ENCODE data around the gene GREM2.
A peak's percentile ranks its signal among the peaks of the same experiment; 100 is the strongest.

GREM2 gene

DNA sequence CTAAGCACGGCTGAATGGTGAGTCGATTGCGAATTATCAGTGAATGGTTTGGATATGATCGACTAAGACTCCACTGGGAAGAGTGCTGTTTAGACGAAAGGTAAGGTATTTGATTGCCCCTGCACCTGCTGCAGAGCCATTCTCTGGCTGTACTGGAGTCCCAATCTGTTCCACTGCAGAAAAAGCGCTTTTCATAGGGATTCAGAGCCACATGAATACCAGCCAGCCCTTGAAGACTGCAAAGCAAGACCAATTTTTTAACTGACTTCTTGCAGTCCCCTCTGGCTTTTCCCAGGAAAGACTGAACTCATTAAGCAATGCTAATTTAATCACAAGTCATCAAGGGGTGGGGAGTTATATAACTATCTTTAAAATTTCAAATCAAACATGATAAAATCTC, 1.3 kb downstream of the GREM2 start:
- 87 to 90% methylated on average over 6 of the region's 6 CpGs for WGBS, 2 experiments
- H3K27ac ChIP-seq (ENCODE audit: insufficient read depth, low read depth, low read length, poor library complexity, severe bottlenecking): no peak overlapping the region
- H3K4me3 ChIP-seq (ENCODE audit: insufficient read depth, low read depth, low read length): no peak overlapping the region
- peaks cover 4% of the 10 kb centered on the region for H3K4me1 ChIP-seq (ENCODE audit: control insufficient read depth, insufficient read depth, low read length)
- H3K27me3 ChIP-seq (ENCODE audit: control insufficient read depth, insufficient read depth, low read length, poor library complexity, severe bottlenecking): peaks cover 25% of the 10 kb centered on the region
- H3K9me3 ChIP-seq (ENCODE audit: control insufficient read depth, low read length): no peaks in the 10 kb centered on the region
- H3K36me3 ChIP-seq (ENCODE audit: control insufficient read depth, insufficient read depth, low read length): no peaks in the 10 kb centered on the region

- peaks cover 25% of the 10 kb centered on the region for H3K27me3 ChIP-seq (ENCODE audit: control insufficient read depth, insufficient read depth, low read length, poor library complexity, severe bottlenecking)
- 80 to 84% methylated on average over 4 to 6 of the region's 6 CpGs for WGBS, 2 experiments
- H3K27ac ChIP-seq (ENCODE audit: insufficient read depth, low read depth, low read length, poor library complexity, severe bottlenecking): no peak overlapping the region
- H3K36me3 ChIP-seq (ENCODE audit: control insufficient read depth, insufficient read depth, low read length): no peaks in the 10 kb centered on the region
- no peak overlapping the region for H3K4me3 ChIP-seq (ENCODE audit: insufficient read depth, low read depth, low read length)
- H3K9me3 ChIP-seq (ENCODE audit: control insufficient read depth, low read length): no peaks in the 10 kb centered on the region
- peaks cover 4% of the 10 kb centered on the region for H3K4me1 ChIP-seq (ENCODE audit: control insufficient read depth, insufficient read depth, low read length)
Measured at GRCh38 chr1:240609527-240610060, 2.4 kb downstream of the GREM2 start.

- no peak overlapping the region for H3K4me3 ChIP-seq (ENCODE audit: insufficient read depth, low read depth, low read length)
- 21 to 36% methylated on average over 2 of the region's 2 CpGs for WGBS, 2 experiments
- H3K27me3 ChIP-seq (ENCODE audit: control insufficient read depth, insufficient read depth, low read length, poor library complexity, severe bottlenecking): peaks cover 25% of the 10 kb centered on the region
Measured at GRCh38 chr1:240608707-240609106, 3.2 kb downstream of the GREM2 start.

DNA sequence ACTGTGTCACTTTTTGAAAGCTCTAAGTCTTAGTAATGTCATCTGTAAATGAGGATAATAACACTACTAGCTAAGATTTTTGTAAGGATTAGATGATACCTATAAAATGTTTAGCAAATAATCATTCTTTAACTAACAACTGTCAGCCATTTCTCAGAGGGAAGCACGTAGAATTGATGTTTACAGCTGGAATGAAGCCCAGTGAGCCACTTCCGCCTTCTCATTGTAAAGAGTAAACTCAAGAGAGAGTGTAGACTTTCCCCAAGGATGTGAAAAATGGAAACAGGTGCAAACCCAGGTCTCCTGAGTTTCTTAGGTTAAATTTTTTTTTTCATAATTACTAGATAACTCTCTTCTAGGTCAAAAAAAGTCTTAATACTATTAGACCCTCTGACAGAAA, 4.9 kb downstream of the GREM2 start:
- H3K27ac ChIP-seq (ENCODE audit: insufficient read depth, low read depth, low read length, poor library complexity, severe bottlenecking): no peak overlapping the region
- H3K4me1 ChIP-seq (ENCODE audit: control insufficient read depth, insufficient read depth, low read length): no peaks in the 10 kb centered on the region
- no peaks in the 10 kb centered on the region for H3K36me3 ChIP-seq (ENCODE audit: control insufficient read depth, insufficient read depth, low read length)
- 96 to 97% methylated on average over 2 of the region's 2 CpGs for WGBS, 2 experiments
- H3K4me3 ChIP-seq (ENCODE audit: insufficient read depth, low read depth, low read length): no peak overlapping the region
- no peaks in the 10 kb centered on the region for H3K9me3 ChIP-seq (ENCODE audit: control insufficient read depth, low read length)
- H3K27me3 ChIP-seq (ENCODE audit: control insufficient read depth, insufficient read depth, low read length, poor library complexity, severe bottlenecking): peaks cover 20% of the 10 kb centered on the region

More at GRCh38 chr1:240608707-240609106, 3.2 kb downstream of the GREM2 start:
- Histone ChIP-seq H3K36me3 (ENCODE audit: control insufficient read depth, insufficient read depth, low read length) (no peaks in the 10 kb centered on the region), H3K9me3 (ENCODE audit: control insufficient read depth, low read length) (no peaks in the 10 kb centered on the region), H3K27ac (ENCODE audit: insufficient read depth, low read depth, low read length, poor library complexity, severe bottlenecking) (no peak overlapping the region), H3K4me1 (ENCODE audit: control insufficient read depth, insufficient read depth, low read length) (peaks cover 4% of the 10 kb centered on the region)

GRCh38 chr1:240602189-240602588, 9.8 kb downstream of the GREM2 start:
- Histone ChIP-seq H3K27me3 (ENCODE audit: control insufficient read depth, insufficient read depth, low read length, poor library complexity, severe bottlenecking) (no peaks in the 10 kb centered on the region), H3K27ac (ENCODE audit: insufficient read depth, low read depth, low read length, poor library complexity, severe bottlenecking) (no peak overlapping the region), H3K4me3 (ENCODE audit: insufficient read depth, low read depth, low read length) (no peak overlapping the region), H3K36me3 (ENCODE audit: control insufficient read depth, insufficient read depth, low read length) (no peaks in the 10 kb centered on the region), H3K4me1 (ENCODE audit: control insufficient read depth, insufficient read depth, low read length) (peaks cover 7% of the 10 kb centered on the region), H3K9me3 (ENCODE audit: control insufficient read depth, low read length) (no peaks in the 10 kb centered on the region)
- 86 to 91% methylated on average over 2 of the region's 2 CpGs for WGBS, 2 experiments

DNA sequence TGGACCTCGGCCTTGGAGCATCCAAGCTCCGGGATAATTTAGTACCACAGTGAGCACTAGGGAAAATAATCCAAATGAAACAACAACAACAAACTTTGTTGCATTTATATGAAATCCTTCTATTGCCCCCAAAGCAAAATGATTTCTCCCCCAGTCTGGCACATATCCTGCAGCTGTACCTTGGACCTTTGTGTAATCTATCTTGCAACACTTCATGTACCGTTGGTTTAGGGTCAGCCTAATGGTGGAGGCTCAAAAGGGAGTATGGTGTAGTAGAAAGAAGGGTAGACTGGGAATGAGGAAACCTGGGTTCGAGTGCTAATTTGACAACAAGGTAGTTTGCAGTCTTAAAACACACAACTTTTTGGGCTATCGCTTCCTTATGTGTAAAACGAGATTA, 12.1 kb downstream of the GREM2 start:
- no peaks in the 10 kb centered on the region for H3K36me3 ChIP-seq (ENCODE audit: control insufficient read depth, insufficient read depth, low read length)
- H3K4me1 ChIP-seq (ENCODE audit: control insufficient read depth, insufficient read depth, low read length): peaks cover 11% of the 10 kb centered on the region
- H3K27ac ChIP-seq (ENCODE audit: insufficient read depth, low read depth, low read length, poor library complexity, severe bottlenecking): no peak overlapping the region
- no peak overlapping the region for H3K4me3 ChIP-seq (ENCODE audit: insufficient read depth, low read depth, low read length)
- 79 to 85% methylated on average over 6 of the region's 6 CpGs for WGBS, 2 experiments
- no peaks in the 10 kb centered on the region for H3K27me3 ChIP-seq (ENCODE audit: control insufficient read depth, insufficient read depth, low read length, poor library complexity, severe bottlenecking)
- H3K9me3 ChIP-seq (ENCODE audit: control insufficient read depth, low read length): no peaks in the 10 kb centered on the region

DNA sequence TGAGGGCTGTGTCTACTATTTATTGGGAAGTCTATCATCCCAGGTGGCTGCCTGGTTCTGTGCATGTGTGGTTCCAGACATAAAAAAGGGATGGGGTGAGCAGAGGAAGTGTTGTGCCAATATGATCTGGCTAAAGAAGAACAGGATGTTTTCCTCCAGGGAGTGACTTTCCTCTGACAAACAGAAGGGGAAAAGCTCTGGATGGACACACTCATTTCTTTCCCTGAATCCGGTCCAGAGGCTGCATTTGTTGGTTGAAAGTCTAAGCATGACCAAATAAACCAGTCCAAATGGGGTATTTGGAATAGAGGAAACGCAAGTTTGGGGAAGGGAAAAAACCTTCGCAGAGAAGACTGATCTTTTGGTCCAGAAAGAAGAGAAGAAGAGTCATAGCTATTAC, 12.7 kb downstream of the GREM2 start:
- Histone ChIP-seq H3K36me3 (ENCODE audit: control insufficient read depth, insufficient read depth, low read length) (no peaks in the 10 kb centered on the region), H3K4me3 (ENCODE audit: insufficient read depth, low read depth, low read length) (no peak overlapping the region), H3K9me3 (ENCODE audit: control insufficient read depth, low read length) (no peaks in the 10 kb centered on the region), H3K27ac (ENCODE audit: insufficient read depth, low read depth, low read length, poor library complexity, severe bottlenecking) (no peak overlapping the region), H3K27me3 (ENCODE audit: control insufficient read depth, insufficient read depth, low read length, poor library complexity, severe bottlenecking) (no peaks in the 10 kb centered on the region), H3K4me1 (ENCODE audit: control insufficient read depth, insufficient read depth, low read length) (peaks cover 11% of the 10 kb centered on the region)
- 93 to 96% methylated on average over 3 of the region's 3 CpGs for WGBS, 2 experiments

- Histone ChIP-seq H3K9me3 (ENCODE audit: control insufficient read depth, low read length) (no peaks in the 10 kb centered on the region), H3K4me3 (ENCODE audit: insufficient read depth, low read depth, low read length) (no peak overlapping the region), H3K27me3 (ENCODE audit: control insufficient read depth, insufficient read depth, low read length, poor library complexity, severe bottlenecking) (no peaks in the 10 kb centered on the region), H3K36me3 (ENCODE audit: control insufficient read depth, insufficient read depth, low read length) (no peaks in the 10 kb centered on the region), H3K4me1 (ENCODE audit: control insufficient read depth, insufficient read depth, low read length) (peaks cover 11% of the 10 kb centered on the region), H3K27ac (ENCODE audit: insufficient read depth, low read depth, low read length, poor library complexity, severe bottlenecking) (no peak overlapping the region)
- WGBS, 2 experiments: 80 to 86% methylated on average over 3 of the region's 3 CpGs
Measured at GRCh38 chr1:240598216-240599001, 13.5 kb downstream of the GREM2 start.

DNA sequence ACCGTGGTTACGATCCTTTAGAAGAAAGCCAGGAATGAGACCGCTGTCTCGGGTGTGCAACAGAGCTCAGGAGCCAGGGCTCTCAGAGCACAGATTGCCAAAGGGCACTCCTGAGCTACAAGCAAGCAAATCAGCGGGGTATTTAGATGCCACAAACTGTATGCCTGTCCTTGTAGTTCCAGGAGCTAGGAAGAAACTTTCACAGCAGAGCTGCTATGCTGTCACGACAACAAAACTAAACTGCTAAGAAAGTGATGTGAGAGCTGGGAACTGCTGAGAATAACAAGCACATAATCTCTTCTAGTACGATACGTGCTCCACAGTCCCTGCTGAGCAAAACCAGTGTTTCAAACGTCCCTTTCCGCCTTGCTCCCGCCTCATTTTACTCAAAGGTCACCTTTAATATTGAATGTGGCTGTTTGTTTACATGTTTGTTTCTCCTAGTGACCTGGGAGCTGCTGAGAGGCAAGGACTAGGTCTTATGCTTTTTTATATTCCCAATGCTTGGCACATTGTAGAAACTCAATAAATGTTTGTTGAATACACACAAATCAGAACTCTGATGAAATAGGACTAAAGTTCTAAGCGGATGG, 14.7 kb downstream of the GREM2 start:
- H3K4me1 ChIP-seq (ENCODE audit: control insufficient read depth, insufficient read depth, low read length): peaks cover 11% of the 10 kb centered on the region
- 81 to 86% methylated on average over 12 of the region's 12 CpGs for WGBS, 2 experiments
- H3K9me3 ChIP-seq (ENCODE audit: control insufficient read depth, low read length): no peaks in the 10 kb centered on the region
- no peaks in the 10 kb centered on the region for H3K36me3 ChIP-seq (ENCODE audit: control insufficient read depth, insufficient read depth, low read length)
- H3K27me3 ChIP-seq (ENCODE audit: control insufficient read depth, insufficient read depth, low read length, poor library complexity, severe bottlenecking): no peaks in the 10 kb centered on the region
- H3K27ac ChIP-seq (ENCODE audit: insufficient read depth, low read depth, low read length, poor library complexity, severe bottlenecking): peak overlapping the region; percentile 11
- no peak overlapping the region for H3K4me3 ChIP-seq (ENCODE audit: insufficient read depth, low read depth, low read length)

DNA sequence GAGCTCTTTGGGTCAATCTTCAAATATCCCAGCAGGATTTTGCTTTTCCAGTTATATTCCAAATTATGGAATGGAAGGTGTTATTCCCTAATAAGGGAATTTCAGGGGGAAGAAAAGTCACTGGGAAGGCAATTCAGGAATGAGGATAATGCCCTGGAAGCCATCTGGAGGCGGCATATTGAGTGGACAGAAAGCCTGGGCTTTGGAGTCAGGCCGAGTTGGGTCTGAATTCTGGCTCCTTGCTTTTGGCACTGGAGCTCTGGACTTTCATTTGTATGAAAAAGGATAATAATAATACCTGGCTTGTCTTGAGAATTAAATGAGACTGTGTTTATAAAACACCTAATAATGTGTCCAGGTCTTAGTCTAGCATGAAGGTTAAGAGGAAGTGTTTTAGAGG, 16.5 kb downstream of the GREM2 start:
- Histone ChIP-seq H3K9me3 (ENCODE audit: control insufficient read depth, low read length) (no peaks in the 10 kb centered on the region), H3K27me3 (ENCODE audit: control insufficient read depth, insufficient read depth, low read length, poor library complexity, severe bottlenecking) (no peaks in the 10 kb centered on the region), H3K27ac (ENCODE audit: insufficient read depth, low read depth, low read length, poor library complexity, severe bottlenecking) (no peak overlapping the region), H3K4me1 (ENCODE audit: control insufficient read depth, insufficient read depth, low read length) (peaks cover 11% of the 10 kb centered on the region), H3K4me3 (ENCODE audit: insufficient read depth, low read depth, low read length) (no peak overlapping the region), H3K36me3 (ENCODE audit: control insufficient read depth, insufficient read depth, low read length) (no peaks in the 10 kb centered on the region)
- 89 to 96% methylated on average over 2 of the region's 2 CpGs for WGBS, 2 experiments
